ENCODE results near the gene APOC1. TPM values are rescaled to one million over a fixed set of nuclear protein-coding genes. Genes with fewer than 3 reads are reported as not detected.

APOC1 gene
- total RNA-seq, 1 experiment from 2014 or later, result 86.5 TPM

DNA sequence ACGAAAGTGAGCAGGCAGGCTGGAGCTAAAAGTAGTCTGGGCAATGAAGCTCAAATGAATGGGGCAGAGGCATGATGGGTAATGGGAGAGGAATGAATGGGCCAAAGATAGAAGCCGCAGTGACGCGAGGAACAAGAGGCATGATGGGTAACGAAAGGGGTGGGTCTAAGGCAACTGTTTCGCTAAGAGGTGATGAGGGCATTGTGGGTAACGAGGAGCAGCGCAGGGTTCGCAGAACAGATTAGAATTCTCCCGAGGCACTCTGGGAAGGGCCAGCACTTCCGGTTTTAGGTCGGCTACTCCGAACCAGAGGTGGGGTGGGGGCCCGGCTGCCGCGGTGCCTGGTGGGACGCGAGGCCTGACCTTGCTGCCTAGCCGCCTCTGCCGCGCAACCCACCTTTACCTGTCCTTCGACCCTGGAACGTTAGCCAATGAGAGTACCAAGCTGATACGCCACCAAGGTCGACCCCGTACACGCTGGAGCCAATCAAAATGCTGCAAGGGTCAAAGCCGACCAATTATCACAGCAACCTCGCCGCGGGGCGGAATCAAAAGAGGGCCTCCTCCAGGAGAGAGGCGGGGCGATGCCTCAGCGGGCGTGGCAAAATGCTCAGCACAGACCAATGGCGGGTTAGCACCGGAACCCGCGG, 23.9 kb upstream of the APOC1 start (continued):
- TF ChIP-seq, protein P1, sequence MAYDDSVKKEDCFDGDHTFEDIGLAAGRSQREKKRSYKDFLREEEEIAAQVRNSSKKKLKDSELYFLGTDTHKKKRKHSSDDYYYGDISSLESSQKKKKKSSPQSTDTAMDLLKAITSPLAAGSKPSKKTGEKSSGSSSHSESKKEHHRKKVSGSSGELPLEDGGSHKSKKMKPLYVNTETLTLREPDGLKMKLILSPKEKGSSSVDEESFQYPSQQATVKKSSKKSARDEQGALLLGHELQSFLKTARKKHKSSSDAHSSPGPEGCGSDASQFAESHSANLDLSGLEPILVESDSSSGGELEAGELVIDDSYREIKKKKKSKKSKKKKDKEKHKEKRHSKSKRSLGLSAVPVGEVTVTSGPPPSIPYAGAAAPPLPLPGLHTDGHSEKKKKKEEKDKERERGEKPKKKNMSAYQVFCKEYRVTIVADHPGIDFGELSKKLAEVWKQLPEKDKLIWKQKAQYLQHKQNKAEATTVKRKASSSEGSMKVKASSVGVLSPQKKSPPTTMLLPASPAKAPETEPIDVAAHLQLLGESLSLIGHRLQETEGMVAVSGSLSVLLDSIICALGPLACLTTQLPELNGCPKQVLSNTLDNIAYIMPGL (CRISPR knock-in tag; IDR thresholded peaks at IDR 0.05), result no peak
- TF ChIP-seq NR2C2 (CRISPR knock-in tag; IDR thresholded peaks at IDR 0.05) (peak; percentile 70), IRF2 (CRISPR knock-in tag; IDR thresholded peaks at IDR 0.05; ENCODE audit: borderline replicate concordance, low read depth) (no peak), MXD4 (CRISPR knock-in tag; IDR thresholded peaks at IDR 0.05; ENCODE audit: borderline replicate concordance) (no peak), ZNF416 (CRISPR knock-in tag; IDR thresholded peaks at IDR 0.05) (no peak), MYBL2 (CRISPR knock-in tag; IDR thresholded peaks at IDR 0.05) (no peak), ZNF219 (CRISPR knock-in tag; IDR thresholded peaks at IDR 0.05; ENCODE audit: borderline replicate concordance) (no peak), PRDM15 (CRISPR knock-in tag; IDR thresholded peaks at IDR 0.05) (no peak), NFATC4 (CRISPR knock-in tag; IDR thresholded peaks at IDR 0.05) (no peak), ZNF138 (CRISPR knock-in tag; conservative IDR thresholded peaks at IDR 0.05) (no peak), TEAD1 (CRISPR knock-in tag; IDR thresholded peaks at IDR 0.05) (peak; percentile 36; the same call in 1 of the 2 replicates), ZNF423 (CRISPR knock-in tag; IDR thresholded peaks at IDR 0.05) (no peak), E2F4 (CRISPR knock-in tag; IDR thresholded peaks at IDR 0.05; ENCODE audit: borderline replicate concordance, low read depth) (no peak), ZNF396 (CRISPR knock-in tag; IDR thresholded peaks at IDR 0.05; ENCODE audit: borderline replicate concordance) (no peak)
- TF ChIP-seq, protein P2, sequence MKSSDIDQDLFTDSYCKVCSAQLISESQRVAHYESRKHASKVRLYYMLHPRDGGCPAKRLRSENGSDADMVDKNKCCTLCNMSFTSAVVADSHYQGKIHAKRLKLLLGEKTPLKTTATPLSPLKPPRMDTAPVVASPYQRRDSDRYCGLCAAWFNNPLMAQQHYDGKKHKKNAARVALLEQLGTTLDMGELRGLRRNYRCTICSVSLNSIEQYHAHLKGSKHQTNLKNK (CRISPR knock-in tag; IDR thresholded peaks at IDR 0.05), result no peak
- TF ChIP-seq, protein P3, sequence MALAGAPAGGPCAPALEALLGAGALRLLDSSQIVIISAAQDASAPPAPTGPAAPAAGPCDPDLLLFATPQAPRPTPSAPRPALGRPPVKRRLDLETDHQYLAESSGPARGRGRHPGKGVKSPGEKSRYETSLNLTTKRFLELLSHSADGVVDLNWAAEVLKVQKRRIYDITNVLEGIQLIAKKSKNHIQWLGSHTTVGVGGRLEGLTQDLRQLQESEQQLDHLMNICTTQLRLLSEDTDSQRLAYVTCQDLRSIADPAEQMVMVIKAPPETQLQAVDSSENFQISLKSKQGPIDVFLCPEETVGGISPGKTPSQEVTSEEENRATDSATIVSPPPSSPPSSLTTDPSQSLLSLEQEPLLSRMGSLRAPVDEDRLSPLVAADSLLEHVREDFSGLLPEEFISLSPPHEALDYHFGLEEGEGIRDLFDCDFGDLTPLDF (CRISPR knock-in tag; IDR thresholded peaks at IDR 0.05), result no peak
- TF ChIP-seq, protein P4, sequence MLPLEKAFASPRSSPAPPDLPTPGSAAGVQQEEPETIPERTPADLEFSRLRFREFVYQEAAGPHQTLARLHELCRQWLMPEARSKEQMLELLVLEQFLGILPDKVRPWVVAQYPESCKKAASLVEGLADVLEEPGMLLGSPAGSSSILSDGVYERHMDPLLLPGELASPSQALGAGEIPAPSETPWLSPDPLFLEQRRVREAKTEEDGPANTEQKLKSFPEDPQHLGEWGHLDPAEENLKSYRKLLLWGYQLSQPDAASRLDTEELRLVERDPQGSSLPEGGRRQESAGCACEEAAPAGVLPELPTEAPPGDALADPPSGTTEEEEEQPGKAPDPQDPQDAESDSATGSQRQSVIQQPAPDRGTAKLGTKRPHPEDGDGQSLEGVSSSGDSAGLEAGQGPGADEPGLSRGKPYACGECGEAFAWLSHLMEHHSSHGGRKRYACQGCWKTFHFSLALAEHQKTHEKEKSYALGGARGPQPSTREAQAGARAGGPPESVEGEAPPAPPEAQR (CRISPR knock-in tag; IDR thresholded peaks at IDR 0.05), result no peak
- TF ChIP-seq, protein P5, sequence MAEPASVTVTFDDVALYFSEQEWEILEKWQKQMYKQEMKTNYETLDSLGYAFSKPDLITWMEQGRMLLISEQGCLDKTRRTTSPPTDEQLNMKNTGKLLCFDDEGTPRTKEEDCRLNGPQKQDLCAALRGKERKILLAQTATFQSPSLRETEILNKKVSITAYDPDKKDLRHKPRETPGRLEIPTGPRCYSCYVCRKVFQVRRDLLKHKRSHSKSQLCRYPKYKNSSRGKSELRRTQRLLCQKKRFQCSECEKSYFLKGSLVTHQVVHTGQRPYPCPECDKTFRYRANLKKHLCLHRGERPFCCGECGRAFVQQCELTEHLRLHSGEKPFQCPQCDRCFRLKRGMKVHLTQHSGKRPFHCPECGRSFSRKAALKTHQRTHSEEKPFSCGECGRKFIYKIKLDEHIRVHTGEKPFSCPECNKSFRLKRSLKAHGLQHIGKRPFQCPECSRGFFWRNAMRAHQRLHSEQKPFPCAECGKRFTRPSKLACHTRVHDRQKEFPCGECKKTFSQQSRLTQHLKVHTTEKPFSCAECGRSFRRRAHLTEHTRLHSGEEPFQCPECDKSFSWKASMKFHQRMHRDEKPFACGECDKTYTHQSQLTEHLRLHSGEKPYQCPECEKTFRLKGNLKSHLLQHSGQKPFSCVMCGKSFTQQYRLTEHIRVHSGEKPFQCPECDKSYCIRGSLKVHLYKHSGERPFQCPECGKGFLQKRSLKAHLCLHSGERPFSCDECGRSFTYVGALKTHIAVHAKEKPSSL (CRISPR knock-in tag; conservative IDR thresholded peaks at IDR 0.05), result no peak
- TF ChIP-seq, protein P6, sequence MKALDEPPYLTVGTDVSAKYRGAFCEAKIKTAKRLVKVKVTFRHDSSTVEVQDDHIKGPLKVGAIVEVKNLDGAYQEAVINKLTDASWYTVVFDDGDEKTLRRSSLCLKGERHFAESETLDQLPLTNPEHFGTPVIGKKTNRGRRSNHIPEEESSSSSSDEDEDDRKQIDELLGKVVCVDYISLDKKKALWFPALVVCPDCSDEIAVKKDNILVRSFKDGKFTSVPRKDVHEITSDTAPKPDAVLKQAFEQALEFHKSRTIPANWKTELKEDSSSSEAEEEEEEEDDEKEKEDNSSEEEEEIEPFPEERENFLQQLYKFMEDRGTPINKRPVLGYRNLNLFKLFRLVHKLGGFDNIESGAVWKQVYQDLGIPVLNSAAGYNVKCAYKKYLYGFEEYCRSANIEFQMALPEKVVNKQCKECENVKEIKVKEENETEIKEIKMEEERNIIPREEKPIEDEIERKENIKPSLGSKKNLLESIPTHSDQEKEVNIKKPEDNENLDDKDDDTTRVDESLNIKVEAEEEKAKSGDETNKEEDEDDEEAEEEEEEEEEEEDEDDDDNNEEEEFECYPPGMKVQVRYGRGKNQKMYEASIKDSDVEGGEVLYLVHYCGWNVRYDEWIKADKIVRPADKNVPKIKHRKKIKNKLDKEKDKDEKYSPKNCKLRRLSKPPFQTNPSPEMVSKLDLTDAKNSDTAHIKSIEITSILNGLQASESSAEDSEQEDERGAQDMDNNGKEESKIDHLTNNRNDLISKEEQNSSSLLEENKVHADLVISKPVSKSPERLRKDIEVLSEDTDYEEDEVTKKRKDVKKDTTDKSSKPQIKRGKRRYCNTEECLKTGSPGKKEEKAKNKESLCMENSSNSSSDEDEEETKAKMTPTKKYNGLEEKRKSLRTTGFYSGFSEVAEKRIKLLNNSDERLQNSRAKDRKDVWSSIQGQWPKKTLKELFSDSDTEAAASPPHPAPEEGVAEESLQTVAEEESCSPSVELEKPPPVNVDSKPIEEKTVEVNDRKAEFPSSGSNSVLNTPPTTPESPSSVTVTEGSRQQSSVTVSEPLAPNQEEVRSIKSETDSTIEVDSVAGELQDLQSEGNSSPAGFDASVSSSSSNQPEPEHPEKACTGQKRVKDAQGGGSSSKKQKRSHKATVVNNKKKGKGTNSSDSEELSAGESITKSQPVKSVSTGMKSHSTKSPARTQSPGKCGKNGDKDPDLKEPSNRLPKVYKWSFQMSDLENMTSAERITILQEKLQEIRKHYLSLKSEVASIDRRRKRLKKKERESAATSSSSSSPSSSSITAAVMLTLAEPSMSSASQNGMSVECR (CRISPR knock-in tag; IDR thresholded peaks at IDR 0.05; ENCODE audit: borderline replicate concordance), result no peak; the same call in 1 of the 2 replicates
